SHP77 (cell line): Measurements from ENCODE around the gene SCN4A.
A peak's percentile ranks its signal among the peaks of the same experiment; 100 is the strongest.
"Not testable (repeated sequence)": the region's sequence is repeated elsewhere in the genome, so short reads cannot be mapped to it uniquely, and the experiment has no call there.

Experiments used
- DNase-seq, 2 experiments: peaks; one replicate each; lab custom pipeline; 2025; lab: John Stamatoyannopoulos, UW

Gene SCN4A

GRCh38 chr17:63984651-63985386, 12.1 kb upstream of the SCN4A start:
- DNase-seq = no peak

- no peak for DNase-seq
Measured at GRCh38 chr17:63984236-63984635, 11.5 kb upstream of the SCN4A start.

- DNase-seq = no peak
Measured at GRCh38 chr17:63983320-63983719, 10.6 kb upstream of the SCN4A start.

GRCh38 chr17:63982641-63983040, 9.9 kb upstream of the SCN4A start:
- DNase-seq = not testable (repeated sequence)

- DNase-seq = no peak
Measured at GRCh38 chr17:63978272-63979200, 5.8 kb upstream of the SCN4A start.

GRCh38 chr17:63976702-63977101, 4.0 kb upstream of the SCN4A start:
- no peak for DNase-seq

GRCh38 chr17:63975541-63976092, 2.9 kb upstream of the SCN4A start:
- no peak for DNase-seq

GRCh38 chr17:63974594-63975192, 2.0 kb upstream of the SCN4A start:
- DNase-seq = no peak

GRCh38 chr17:63973930-63974593, 1.3 kb upstream of the SCN4A start:
- peak in 1 of 2 experiments; percentile 10 for DNase-seq

GRCh38 chr17:63973247-63973646, 529 bp upstream of the SCN4A start:
- no peak for DNase-seq

- DNase-seq = no peak
Measured at GRCh38 chr17:63969278-63969677, 3.4 kb downstream of the SCN4A start.

- no peak for DNase-seq
Measured at GRCh38 chr17:63967953-63968352, 4.8 kb downstream of the SCN4A start.

GRCh38 chr17:63966646-63967264, 6.0 kb downstream of the SCN4A start:
- no peak for DNase-seq

GRCh38 chr17:63963123-63963522, 9.6 kb downstream of the SCN4A start:
- DNase-seq = no peak

- DNase-seq = no peak
Measured at GRCh38 chr17:63962298-63962744, 10.4 kb downstream of the SCN4A start.

GRCh38 chr17:63961355-63962212, 11.1 kb downstream of the SCN4A start:
- DNase-seq = peak; percentile 33 to 50

- DNase-seq = no peak
Measured at GRCh38 chr17:63960430-63960829, 12.3 kb downstream of the SCN4A start.

GRCh38 chr17:63960006-63960405, 12.7 kb downstream of the SCN4A start:
- DNase-seq = peak in 1 of 2 experiments; percentile 6

- no peak for DNase-seq
Measured at GRCh38 chr17:63956296-63956920, 16.3 kb downstream of the SCN4A start.

- no peak for DNase-seq
Measured at GRCh38 chr17:63955791-63956190, 16.9 kb downstream of the SCN4A start.
